Vagina (tissue), 2 donors: Measurements from ENCODE around the gene SLC35G6. TPM values are rescaled to one million over a fixed set of nuclear protein-coding genes. Genes with fewer than 3 reads are reported as not detected.

Source experiments
- DNase-seq, 2 donors: peaks; one replicate each; pipeline ENCODE4 v3.0.0-alpha.2; 2017; ENCODE audit errors: extremely low spot score in 2 of 2
- H3K27ac ChIP-seq: fragments of 200-600 bp; sonication (generic); one replicate; pipeline ENCODE4 v1.5.1; 2019
- H3K27me3 ChIP-seq: fragments of 200-600 bp; sonication (generic); one replicate; pipeline ENCODE4 v1.5.1; 2019
- H3K36me3 ChIP-seq, 2 donors: fragments of 200-600 bp; sonication (generic); one replicate each; pipeline ENCODE4 v1.5.1; 2017 to 2019
- H3K4me1 ChIP-seq: fragments of 200-600 bp; sonication (generic); one replicate; pipeline ENCODE4 v1.5.1; 2019
- H3K4me3 ChIP-seq, 2 donors: fragments of 200-600 bp; sonication (generic); 1 replicate in 1 of 2; 2 replicates in 1 of 2; pipeline ENCODE4 v1.5.1; 2016 to 2019
- H3K9me3 ChIP-seq: fragments of 200-600 bp; sonication (generic); one replicate; pipeline ENCODE4 v1.5.1; 2019
- POLR2A ChIP-seq, 2 donors: fragments of 450-650 bp; IDR thresholded peaks; one replicate each; pipeline ENCODE4 v1.6.1; 2017; ENCODE audit warnings: antibody characterized with exemption in 2 of 2, mild to moderate bottlenecking in 2 of 2, moderate library complexity in 2 of 2
- POLR2AphosphoS5 ChIP-seq, 2 donors: sonication (generic); formaldehyde crosslinking; IDR thresholded peaks; one replicate each; pipeline ENCODE4 v1.9.0; 2017; ENCODE audit warnings: antibody characterized with exemption in 2 of 2, mild to moderate bottlenecking in 2 of 2, low read depth in 1 of 2; ENCODE audit not compliant: insufficient read depth in 1 of 2
- intact Hi-C: fragments of 100-400 bp; cut with DNase I; formaldehyde crosslinking; loops from one replicate; pipeline ENCODE4 v1.15.1; 2023
- total RNA-seq: library from RNA; depleted of rRNA; stranded (reverse); fragments of >200 nt; gene quantifications from one replicate; pipeline ENCODE4 v1.2.3, GENCODE V29; 2016
- TF ChIP-seq, protein P1 (sequence below), 3 experiments: fragments of 450-650 bp in 2 of 3; fragments of 200-600 bp in 1 of 3; sonication (generic) in 1 of 3; IDR thresholded peaks; one replicate each; pipeline ENCODE4 v1.5.1; 2017 to 2019; ENCODE audit warnings: antibody characterized with exemption in 3 of 3, mild to moderate bottlenecking in 2 of 3, moderate library complexity in 2 of 3

SLC35G6 gene
- total RNA-seq, 1 donor from 2014 or later = not detected

DNA sequence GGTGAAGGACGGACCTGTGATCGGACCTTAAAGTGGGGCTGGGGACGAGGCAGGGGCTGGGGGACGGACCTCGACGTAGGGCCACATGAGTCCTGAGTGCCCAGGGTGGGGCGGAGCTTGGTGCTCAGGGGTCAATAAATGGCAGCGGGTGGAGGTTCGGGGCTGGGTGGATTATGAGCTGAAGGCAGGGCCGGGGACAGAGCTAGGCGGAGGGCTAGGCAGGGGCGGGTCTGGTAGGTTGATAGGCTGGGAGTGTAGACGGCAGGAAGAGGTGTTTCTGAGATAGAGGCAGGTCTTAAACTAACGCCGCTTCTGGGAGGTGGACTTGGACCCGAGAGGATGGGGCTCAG lies 35.7 kb upstream of the SLC35G6 start:
- no peaks in the 10 kb centered on the region for H3K9me3 ChIP-seq
- H3K27me3 ChIP-seq = no peaks in the 10 kb centered on the region
- H3K36me3 ChIP-seq = no peaks in the 10 kb centered on the region
- H3K27ac ChIP-seq = peak overlapping the region; percentile 58
- H3K4me3 ChIP-seq = peak overlapping the region; percentile 32 to 33
- no peak for TF ChIP-seq POLR2A (IDR thresholded peaks at IDR 0.05)
- TF ChIP-seq, protein P1, sequence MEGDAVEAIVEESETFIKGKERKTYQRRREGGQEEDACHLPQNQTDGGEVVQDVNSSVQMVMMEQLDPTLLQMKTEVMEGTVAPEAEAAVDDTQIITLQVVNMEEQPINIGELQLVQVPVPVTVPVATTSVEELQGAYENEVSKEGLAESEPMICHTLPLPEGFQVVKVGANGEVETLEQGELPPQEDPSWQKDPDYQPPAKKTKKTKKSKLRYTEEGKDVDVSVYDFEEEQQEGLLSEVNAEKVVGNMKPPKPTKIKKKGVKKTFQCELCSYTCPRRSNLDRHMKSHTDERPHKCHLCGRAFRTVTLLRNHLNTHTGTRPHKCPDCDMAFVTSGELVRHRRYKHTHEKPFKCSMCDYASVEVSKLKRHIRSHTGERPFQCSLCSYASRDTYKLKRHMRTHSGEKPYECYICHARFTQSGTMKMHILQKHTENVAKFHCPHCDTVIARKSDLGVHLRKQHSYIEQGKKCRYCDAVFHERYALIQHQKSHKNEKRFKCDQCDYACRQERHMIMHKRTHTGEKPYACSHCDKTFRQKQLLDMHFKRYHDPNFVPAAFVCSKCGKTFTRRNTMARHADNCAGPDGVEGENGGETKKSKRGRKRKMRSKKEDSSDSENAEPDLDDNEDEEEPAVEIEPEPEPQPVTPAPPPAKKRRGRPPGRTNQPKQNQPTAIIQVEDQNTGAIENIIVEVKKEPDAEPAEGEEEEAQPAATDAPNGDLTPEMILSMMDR (IDR thresholded peaks at IDR 0.05) = no peak
- TF ChIP-seq POLR2AphosphoS5 (IDR thresholded peaks at IDR 0.05; ENCODE audit: insufficient read depth in 1 of 2, low read depth in 1 of 2) = no peak
- peaks cover 29% of the 10 kb centered on the region for H3K4me1 ChIP-seq
- DNase-seq = no peak
- intact Hi-C loops = no loop called here

DNA sequence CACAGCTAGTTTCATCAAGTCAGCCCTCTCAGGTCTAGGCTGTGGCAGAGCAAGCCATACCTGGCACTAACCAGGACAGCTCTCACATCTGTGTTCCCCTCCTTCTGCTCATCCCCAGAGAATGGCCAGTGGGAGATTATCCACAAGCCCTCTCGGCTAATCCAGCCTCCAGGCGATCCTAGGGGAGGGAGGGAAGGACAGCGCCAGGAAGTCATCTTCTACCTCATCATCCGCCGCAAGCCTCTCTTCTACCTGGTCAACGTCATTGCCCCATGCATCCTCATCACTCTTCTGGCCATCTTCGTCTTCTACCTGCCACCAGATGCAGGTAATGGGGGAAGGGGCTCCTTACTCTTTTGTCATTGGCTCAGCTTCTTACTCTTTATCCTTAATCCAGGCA lies 32.8 kb upstream of the SLC35G6 start:
- Histone ChIP-seq H3K9me3 (no peaks in the 10 kb centered on the region), H3K27me3 (no peaks in the 10 kb centered on the region), H3K27ac (no peak overlapping the region), H3K4me1 (peaks cover 24% of the 10 kb centered on the region), H3K4me3 (no peak overlapping the region), H3K36me3 (no peaks in the 10 kb centered on the region)
- TF ChIP-seq POLR2AphosphoS5 (IDR thresholded peaks at IDR 0.05; ENCODE audit: insufficient read depth in 1 of 2, low read depth in 1 of 2) (no peak), POLR2A (IDR thresholded peaks at IDR 0.05) (no peak)
- TF ChIP-seq, protein P1 (IDR thresholded peaks at IDR 0.05) = no peak
- intact Hi-C loops = no loop called here
- DNase-seq = no peak

DNA sequence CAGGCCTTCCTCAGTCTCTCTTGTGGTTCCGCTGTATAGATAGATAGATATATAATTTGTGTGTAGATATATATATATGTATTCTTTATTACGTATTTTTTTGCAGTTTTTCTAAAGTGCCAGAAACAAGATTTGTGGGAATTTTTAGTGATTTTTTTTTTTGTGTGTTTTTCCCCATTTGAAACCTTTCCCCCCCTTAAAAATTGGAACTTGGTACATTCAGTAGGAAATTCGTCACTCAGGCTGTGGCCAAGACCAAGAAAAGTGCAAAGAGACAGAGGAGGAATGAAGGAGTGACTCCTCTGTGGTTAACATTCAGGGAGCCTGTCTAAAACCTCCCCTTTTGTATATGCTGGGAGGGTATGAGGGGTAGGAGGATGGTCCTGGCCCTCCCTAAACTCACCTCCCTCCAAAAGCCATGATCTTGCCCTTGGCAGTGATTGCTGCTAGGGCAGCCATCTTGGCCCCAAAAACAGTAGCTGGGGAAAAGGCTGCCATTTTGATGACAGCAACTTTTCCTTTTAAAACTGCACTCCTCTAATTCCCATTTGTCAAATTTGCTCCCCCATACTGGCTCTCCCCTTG lies 21.2 kb upstream of the SLC35G6 start:
- H3K4me1 ChIP-seq = peaks cover 21% of the 10 kb centered on the region
- no peaks in the 10 kb centered on the region for H3K9me3 ChIP-seq
- no peak overlapping the region for H3K4me3 ChIP-seq
- H3K27me3 ChIP-seq = no peaks in the 10 kb centered on the region
- TF ChIP-seq, protein P1 (IDR thresholded peaks at IDR 0.05) = no peak
- TF ChIP-seq POLR2AphosphoS5 (IDR thresholded peaks at IDR 0.05; ENCODE audit: insufficient read depth in 1 of 2, low read depth in 1 of 2) (no peak), POLR2A (IDR thresholded peaks at IDR 0.05) (no peak)
- H3K27ac ChIP-seq = no peak overlapping the region
- no peak for DNase-seq
- intact Hi-C loops = no loop called here
- peaks cover 0 to 25% of the 10 kb centered on the region in 2 donors for H3K36me3 ChIP-seq

DNA sequence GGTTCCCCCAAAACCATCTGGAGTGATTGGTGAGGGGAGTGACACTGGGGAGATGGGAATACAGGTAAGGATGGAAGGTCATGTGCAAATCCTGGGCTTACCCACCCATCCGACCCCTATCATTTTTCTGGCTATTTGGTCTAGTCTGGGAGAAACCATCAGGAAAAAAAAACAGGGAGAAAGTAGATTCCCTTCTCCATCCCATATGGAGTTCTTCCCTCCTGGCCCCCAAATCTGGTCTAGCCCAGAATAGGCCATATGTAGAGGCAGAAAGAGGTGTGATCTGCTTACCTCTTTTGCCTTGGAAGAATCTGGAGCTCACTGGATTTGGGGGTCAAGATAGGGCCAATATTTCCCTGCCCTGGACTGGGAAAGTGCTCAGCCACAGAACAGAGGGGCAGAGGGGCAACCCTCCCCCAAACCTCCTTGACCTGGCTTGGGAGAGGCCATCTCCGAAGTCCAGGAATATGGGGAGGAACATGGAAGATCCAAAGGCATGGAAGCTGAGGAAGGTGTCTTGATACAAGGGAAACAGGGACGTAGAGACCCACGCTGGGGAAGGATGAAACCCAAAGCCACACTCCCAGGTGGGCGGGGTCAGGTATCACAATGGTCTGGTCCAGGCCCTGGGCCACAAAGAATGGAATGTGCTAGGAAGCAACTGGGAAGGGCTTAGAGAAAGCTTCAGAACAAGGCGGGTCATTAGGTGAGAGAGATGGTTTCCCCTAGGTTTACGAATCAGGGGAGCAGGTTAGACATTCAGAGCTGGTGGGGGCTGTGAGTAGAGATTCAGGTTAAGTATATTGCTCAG lies 20.2 kb upstream of the SLC35G6 start:
- TF ChIP-seq, protein P1 (IDR thresholded peaks at IDR 0.05) = no peak
- TF ChIP-seq POLR2A (IDR thresholded peaks at IDR 0.05) (no peak), POLR2AphosphoS5 (IDR thresholded peaks at IDR 0.05; ENCODE audit: insufficient read depth in 1 of 2, low read depth in 1 of 2) (no peak)
- Histone ChIP-seq H3K4me3 (no peak overlapping the region), H3K36me3 (peaks cover 0 to 35% of the 10 kb centered on the region in 2 donors), H3K27me3 (no peaks in the 10 kb centered on the region), H3K9me3 (no peaks in the 10 kb centered on the region), H3K27ac (no peak overlapping the region), H3K4me1 (peaks cover 28% of the 10 kb centered on the region)
- no peak for DNase-seq
- intact Hi-C loops = no loop called here
